ENCODE results near the gene ZBTB7C. TPM values are rescaled to one million over a fixed set of nuclear protein-coding genes. Genes with fewer than 3 reads are reported as not detected.

The ZBTB7C gene
- total RNA-seq, 1 donor from 2014 or later: 1.1 TPM

- no peak for DNase-seq (ENCODE audit: low read depth)
- no peak overlapping the region for H3K4me3 ChIP-seq (ENCODE audit: low read depth, low read length)
- H3K27me3 ChIP-seq (ENCODE audit: control insufficient read depth, insufficient read depth, low read length): peaks cover 15% of the 10 kb centered on the region
- no peak for TF ChIP-seq CTCF (IDR thresholded peaks at IDR 0.05; ENCODE audit: insufficient read depth, low read length, poor library complexity, severe bottlenecking)
- H3K36me3 ChIP-seq (ENCODE audit: control insufficient read depth, insufficient read depth, low read length): no peaks in the 10 kb centered on the region
Observed at GRCh38 chr18:48184118-48184517, 225.1 kb downstream of the ZBTB7C start.

- DNase-seq (ENCODE audit: low read depth): no peak
- Histone ChIP-seq H3K27me3 (ENCODE audit: control insufficient read depth, insufficient read depth, low read length) (peaks cover 16% of the 10 kb centered on the region), H3K4me3 (ENCODE audit: low read depth, low read length) (no peak overlapping the region), H3K36me3 (ENCODE audit: control insufficient read depth, insufficient read depth, low read length) (no peaks in the 10 kb centered on the region)
- TF ChIP-seq CTCF (IDR thresholded peaks at IDR 0.05; ENCODE audit: insufficient read depth, low read length, poor library complexity, severe bottlenecking): no peak
Observed at GRCh38 chr18:48183613-48184012, 225.6 kb downstream of the ZBTB7C start.

- no peak for TF ChIP-seq CTCF (IDR thresholded peaks at IDR 0.05; ENCODE audit: insufficient read depth, low read length, poor library complexity, severe bottlenecking)
- DNase-seq (ENCODE audit: low read depth): no peak
- Histone ChIP-seq H3K27me3 (ENCODE audit: control insufficient read depth, insufficient read depth, low read length) (peaks cover 19% of the 10 kb centered on the region), H3K4me3 (ENCODE audit: low read depth, low read length) (no peak overlapping the region), H3K36me3 (ENCODE audit: control insufficient read depth, insufficient read depth, low read length) (no peaks in the 10 kb centered on the region)
Observed at GRCh38 chr18:48182779-48183178, 226.4 kb downstream of the ZBTB7C start.

GRCh38 chr18:48181857-48182256, 227.3 kb downstream of the ZBTB7C start:
- DNase-seq (ENCODE audit: low read depth): no peak
- no peak for TF ChIP-seq CTCF (IDR thresholded peaks at IDR 0.05; ENCODE audit: insufficient read depth, low read length, poor library complexity, severe bottlenecking)
- H3K36me3 ChIP-seq (ENCODE audit: control insufficient read depth, insufficient read depth, low read length): no peaks in the 10 kb centered on the region
- peaks cover 19% of the 10 kb centered on the region for H3K27me3 ChIP-seq (ENCODE audit: control insufficient read depth, insufficient read depth, low read length)
- no peak overlapping the region for H3K4me3 ChIP-seq (ENCODE audit: low read depth, low read length)

GRCh38 chr18:48181087-48181823, 227.9 kb downstream of the ZBTB7C start:
- no peak for TF ChIP-seq CTCF (IDR thresholded peaks at IDR 0.05; ENCODE audit: insufficient read depth, low read length, poor library complexity, severe bottlenecking)
- DNase-seq (ENCODE audit: low read depth): no peak
- peaks cover 19% of the 10 kb centered on the region for H3K27me3 ChIP-seq (ENCODE audit: control insufficient read depth, insufficient read depth, low read length)
- no peaks in the 10 kb centered on the region for H3K36me3 ChIP-seq (ENCODE audit: control insufficient read depth, insufficient read depth, low read length)
- no peak overlapping the region for H3K4me3 ChIP-seq (ENCODE audit: low read depth, low read length)

GRCh38 chr18:48179666-48180065, 229.5 kb downstream of the ZBTB7C start:
- no peaks in the 10 kb centered on the region for H3K36me3 ChIP-seq (ENCODE audit: control insufficient read depth, insufficient read depth, low read length)
- peaks cover 16% of the 10 kb centered on the region for H3K27me3 ChIP-seq (ENCODE audit: control insufficient read depth, insufficient read depth, low read length)
- DNase-seq (ENCODE audit: low read depth): no peak
- TF ChIP-seq CTCF (IDR thresholded peaks at IDR 0.05; ENCODE audit: insufficient read depth, low read length, poor library complexity, severe bottlenecking): no peak
- no peak overlapping the region for H3K4me3 ChIP-seq (ENCODE audit: low read depth, low read length)

All from kidney epithelial cell (primary cell).